CD14-positive monocyte (primary cell): ENCODE data around the gene DNAJC16. TPM values are rescaled to one million over a fixed set of nuclear protein-coding genes. Genes with fewer than 3 reads are reported as not detected.

Source experiments
- DNase-seq, 3 donors: peaks; one replicate each; pipeline ENCODE4 v3.0.0-alpha.2; 2011 to 2022
- H2AFZ ChIP-seq: 2 replicates; pipeline ENCODE4 v1.6.0; 2012; ENCODE audit warnings: mild to moderate bottlenecking, low read depth, low read length, inconsistent platforms; ENCODE audit not compliant: insufficient read depth, poor library complexity, severe bottlenecking
- H3K27ac ChIP-seq, 2 donors: 1 replicate in 1 of 2; 2 replicates in 1 of 2; pipeline ENCODE4 v1.5.1; 2012 to 2013; ENCODE audit warnings: low read length in 2 of 2, control low read depth in 1 of 2, inconsistent platforms in 1 of 2, low read depth in 1 of 2, mild to moderate bottlenecking in 1 of 2
- H3K27me3 ChIP-seq, 2 donors: one replicate each; pipeline versions ENCODE4 v1.6.0 to v1.6.1; 2011 to 2013; ENCODE audit warnings: low read length in 2 of 2; ENCODE audit not compliant: control insufficient read depth in 2 of 2, insufficient read depth in 2 of 2
- H3K36me3 ChIP-seq, 2 donors: replicated peaks in 1 of 2; 1 replicate in 1 of 2; 2 replicates in 1 of 2; pipeline versions ENCODE4 v1.5.1 to v1.6.1; 2012 to 2013; ENCODE audit warnings: low read length in 2 of 2, control low read depth in 1 of 2, inconsistent platforms in 1 of 2, mild to moderate bottlenecking in 1 of 2; ENCODE audit not compliant: insufficient read depth in 2 of 2, control insufficient read depth in 1 of 2
- H3K4me1 ChIP-seq, 2 donors: 1 replicate in 1 of 2; 2 replicates in 1 of 2; pipeline versions ENCODE4 v1.5.1 to v1.6.1; 2012 to 2013; ENCODE audit warnings: low read length in 2 of 2, control low read depth in 1 of 2, inconsistent platforms in 1 of 2, mild to moderate bottlenecking in 1 of 2, moderate library complexity in 1 of 2; ENCODE audit not compliant: insufficient read depth in 2 of 2, control insufficient read depth in 1 of 2
- H3K4me2 ChIP-seq: replicated peaks from 2 replicates; pipeline ENCODE3; 2012; ENCODE audit warnings: low read length, moderate library complexity, mild to moderate bottlenecking; ENCODE audit not compliant: poor library complexity, severe bottlenecking; ENCODE audit errors: extremely low read depth
- H3K4me3 ChIP-seq, 3 experiments: fragments of 200-600 bp in 1 of 3; sonication (generic) in 1 of 3; replicated peaks in 1 of 3; 1 replicate in 2 of 3; 2 replicates in 1 of 3; pipeline ENCODE4 v1.5.1; 2011 to 2013; ENCODE audit warnings: low read length in 3 of 3, mild to moderate bottlenecking in 3 of 3, control low read depth in 2 of 3, low read depth in 2 of 3, inconsistent platforms in 1 of 3, moderate library complexity in 1 of 3
- H3K79me2 ChIP-seq: 2 replicates; pipeline ENCODE4 v1.6.0; 2012; ENCODE audit warnings: mild to moderate bottlenecking, control low read depth, inconsistent platforms, low read length, moderate library complexity; ENCODE audit not compliant: insufficient read depth
- H3K9ac ChIP-seq: 2 replicates; pipeline ENCODE4 v1.6.0; 2017; ENCODE audit warnings: low read length, mild to moderate bottlenecking; ENCODE audit not compliant: insufficient read depth, poor library complexity, severe bottlenecking
- H3K9me3 ChIP-seq, 2 donors: replicated peaks in 1 of 2; 1 replicate in 1 of 2; 2 replicates in 1 of 2; pipeline versions ENCODE4 v1.5.1 to v1.6.1; 2012 to 2013; ENCODE audit warnings: low read length in 2 of 2, control low read depth in 1 of 2; ENCODE audit not compliant: control insufficient read depth in 1 of 2, insufficient read depth in 1 of 2
- H4K20me1 ChIP-seq: 2 replicates; pipeline ENCODE4 v1.6.0; 2012; ENCODE audit warnings: mild to moderate bottlenecking, low read length, control low read depth, moderate library complexity; ENCODE audit not compliant: insufficient read depth
- H3K27ac Mint-ChIP-seq, 7 donors: one replicate each; pipeline ENCODE4 v1.8.0; 2020; ENCODE audit warnings: mild to moderate bottlenecking in 7 of 7, mixed read lengths in 7 of 7, moderate library complexity in 6 of 7, inconsistent platforms in 2 of 7
- H3K27me3 Mint-ChIP-seq, 3 donors: one replicate each; pipeline ENCODE4 v1.8.0; 2021 to 2022; ENCODE audit warnings: low read depth in 3 of 3, mild to moderate bottlenecking in 3 of 3, mixed read lengths in 3 of 3, moderate library complexity in 3 of 3, inconsistent platforms in 1 of 3
- H3K36me3 Mint-ChIP-seq, 2 donors: one replicate each; pipeline ENCODE4 v1.8.0; 2020; ENCODE audit warnings: mixed read lengths in 2 of 2, inconsistent platforms in 1 of 2, mild to moderate bottlenecking in 1 of 2
- H3K4me1 Mint-ChIP-seq: one replicate; pipeline ENCODE4 v1.8.0; 2020; ENCODE audit warnings: mild to moderate bottlenecking, mixed read lengths
- H3K4me3 Mint-ChIP-seq, 2 donors: one replicate each; pipeline ENCODE4 v1.8.0; 2020; ENCODE audit warnings: mild to moderate bottlenecking in 2 of 2, mixed read lengths in 2 of 2, moderate library complexity in 1 of 2
- H3K9me3 Mint-ChIP-seq, 7 donors: one replicate each; pipeline ENCODE4 v1.8.0; 2020 to 2022; ENCODE audit warnings: mixed read lengths in 7 of 7, mild to moderate bottlenecking in 6 of 7, moderate library complexity in 6 of 7, inconsistent platforms in 2 of 7
- CTCF ChIP-seq: fragments of 200-600 bp; IDR thresholded peaks from one replicate; pipeline ENCODE4 v1.8.0; 2022; ENCODE audit warnings: antibody characterized with exemption, mild to moderate bottlenecking
- WGBS: methylation state at CpG from one replicate; pipeline ENCODE4 v1.1.5; 2013; ENCODE audit warnings: missing lambda C conversion rate; ENCODE audit not compliant: insufficient coverage; 5-methylcytosine and 5-hydroxymethylcytosine counted together
- intact Hi-C, 2 donors: fragments of 100-400 bp; cut with micrococcal nuclease; formaldehyde crosslinking; loops; one replicate each; pipeline versions ENCODE4 v1.15.0 to v1.15.1; 2023
- polyA plus RNA-seq, 3 donors: library from polyadenylated mRNA; depleted of rRNA in 1 of 3; unstranded in 2 of 3; stranded (reverse) in 1 of 3; fragments of 300-500 nt in 2 of 3; fragments of >200 nt in 1 of 3; fragmentation: Illumina TruSeq in 2 of 3; gene quantifications; 1 replicate in 2 of 3; 2 replicates in 1 of 3; pipeline ENCODE4 v1.2.3, GENCODE V29; 2012 to 2021

Gene DNAJC16
- polyA plus RNA-seq, 3 donors = 5.4 to 7.8 (median 6.3) TPM

GRCh38 chr1:15609631-15610030, 83.0 kb downstream of the DNAJC16 start:
- Histone ChIP-seq H3K9me3 (peaks cover 0 to 4% of the 10 kb centered on the region in 2 donors), H3K4me1 (no peaks in the 10 kb centered on the region), H3K4me3 (no peak overlapping the region), H4K20me1 (no peaks in the 10 kb centered on the region), H3K4me2 (no peak overlapping the region), H3K9ac (no peak overlapping the region), H3K79me2 (no peaks in the 10 kb centered on the region), H3K27ac (no peak overlapping the region), H3K36me3 (no peaks in the 10 kb centered on the region), H3K27me3 (no peaks in the 10 kb centered on the region), H2AFZ (no peak overlapping the region)
- intact Hi-C loops = no loop called here
- no peak overlapping the region for H3K4me3 Mint-ChIP-seq
- H3K27ac Mint-ChIP-seq = no peak overlapping the region
- no CpG with 5 or more reads among the region's 7 CpGs for WGBS
- H3K4me1 Mint-ChIP-seq = no peaks in the 10 kb centered on the region
- no peak for DNase-seq
- H3K9me3 Mint-ChIP-seq = peaks cover 0 to 5% (median 3%) of the 10 kb centered on the region in 7 donors
- TF ChIP-seq CTCF = no peak
- H3K27me3 Mint-ChIP-seq = peaks cover 7 to 15% (median 8%) of the 10 kb centered on the region in 3 donors
- H3K36me3 Mint-ChIP-seq = no peaks in the 10 kb centered on the region

GRCh38 chr1:15610167-15610566, 83.5 kb downstream of the DNAJC16 start:
- H3K9ac ChIP-seq = no peak overlapping the region
- H3K27me3 ChIP-seq = no peaks in the 10 kb centered on the region
- DNase-seq = no peak
- Mint-ChIP-seq H3K36me3 (no peaks in the 10 kb centered on the region), H3K4me1 (no peaks in the 10 kb centered on the region), H3K9me3 (peaks cover 0 to 5% (median 3%) of the 10 kb centered on the region in 7 donors), H3K27me3 (peaks cover 7 to 15% (median 8%) of the 10 kb centered on the region in 3 donors), H3K27ac (no peak overlapping the region), H3K4me3 (no peak overlapping the region)
- H3K79me2 ChIP-seq = no peaks in the 10 kb centered on the region
- no peak overlapping the region for H3K27ac ChIP-seq
- H3K36me3 ChIP-seq = no peaks in the 10 kb centered on the region
- intact Hi-C loops = no loop called here
- H3K9me3 ChIP-seq = peaks cover 0 to 4% of the 10 kb centered on the region in 2 donors
- no peak overlapping the region for H3K4me2 ChIP-seq
- no peaks in the 10 kb centered on the region for H4K20me1 ChIP-seq
- H2AFZ ChIP-seq = no peak overlapping the region
- H3K4me3 ChIP-seq = no peak overlapping the region
- WGBS = no CpG with 5 or more reads among the region's 4 CpGs
- no peaks in the 10 kb centered on the region for H3K4me1 ChIP-seq
- no peak for TF ChIP-seq CTCF
